GM21529 (cell line): Measurements from ENCODE around the gene IL1A.

Experiments used
- ATAC-seq: cut with Tn5 transposase; IDR thresholded peaks from one replicate; pipeline ENCODE4 v1.9.1; 2021; ENCODE audit not compliant: unreplicated experiment

The IL1A gene

GRCh38 chr2:112818094-112818902, 34.0 kb upstream of the IL1A start:
- ATAC-seq, result no peak

GRCh38 chr2:112817082-112817689, 32.9 kb upstream of the IL1A start:
- no peak for ATAC-seq

GRCh38 chr2:112814278-112814677, 30.0 kb upstream of the IL1A start:
- no peak for ATAC-seq

DNA sequence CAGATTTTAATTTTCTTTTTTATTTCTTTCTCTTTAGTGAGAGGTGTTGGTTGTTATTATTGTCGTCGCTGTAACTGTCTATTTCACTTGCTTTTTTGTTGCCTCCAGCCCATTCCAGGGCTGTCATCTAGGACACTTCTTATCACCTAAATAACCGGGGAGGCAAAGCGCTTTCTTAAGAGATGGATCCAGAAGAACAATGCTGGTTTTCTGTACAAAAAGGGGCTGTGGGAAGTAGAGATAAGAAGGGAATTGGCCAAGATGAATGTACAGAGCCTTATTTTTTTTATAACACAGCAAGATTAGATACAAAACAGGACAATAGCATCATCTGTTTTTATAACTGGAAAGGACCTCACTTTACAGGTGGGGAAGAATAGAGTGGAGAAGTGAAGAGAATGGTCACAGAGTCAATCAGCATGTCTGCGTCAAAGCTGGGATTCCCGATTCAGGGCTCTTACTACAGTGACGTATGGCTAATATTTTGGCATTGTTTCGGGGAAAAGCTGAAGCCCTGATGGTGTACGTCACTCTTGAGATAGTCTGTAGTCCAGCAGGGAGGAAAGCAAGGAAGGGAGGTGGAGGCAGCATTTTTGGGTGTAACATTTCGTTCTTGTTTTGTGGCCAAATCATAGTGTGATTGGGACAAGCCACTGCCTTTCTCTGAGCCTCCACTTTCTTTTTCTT, 29.1 kb upstream of the IL1A start:
- no peak for ATAC-seq

GRCh38 chr2:112812318-112813267, 28.3 kb upstream of the IL1A start:
- peak; percentile 74 for ATAC-seq

DNA sequence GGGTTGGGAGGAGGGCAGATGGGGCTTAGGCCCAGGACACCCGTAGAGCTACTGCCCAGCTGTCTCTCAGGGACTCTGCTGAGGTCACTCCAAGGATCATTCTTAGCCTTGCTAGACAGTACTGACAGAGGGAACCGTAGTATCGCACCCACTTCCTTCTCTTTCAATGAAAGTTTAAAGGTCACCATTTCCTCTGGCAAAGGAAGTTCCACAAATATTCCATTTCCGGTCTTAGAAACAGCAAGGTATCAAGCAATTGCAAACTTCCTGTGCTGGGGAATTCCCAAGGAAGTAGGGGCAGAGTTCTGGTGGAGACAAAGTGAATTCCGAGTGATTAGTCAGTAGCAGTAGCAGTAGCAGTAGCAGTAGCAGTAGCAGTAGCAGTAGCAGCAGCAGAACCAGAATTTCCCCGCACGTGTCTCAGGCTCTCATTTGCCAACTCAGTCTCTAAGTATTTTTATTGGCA, 27.6 kb upstream of the IL1A start:
- ATAC-seq, result no peak

DNA sequence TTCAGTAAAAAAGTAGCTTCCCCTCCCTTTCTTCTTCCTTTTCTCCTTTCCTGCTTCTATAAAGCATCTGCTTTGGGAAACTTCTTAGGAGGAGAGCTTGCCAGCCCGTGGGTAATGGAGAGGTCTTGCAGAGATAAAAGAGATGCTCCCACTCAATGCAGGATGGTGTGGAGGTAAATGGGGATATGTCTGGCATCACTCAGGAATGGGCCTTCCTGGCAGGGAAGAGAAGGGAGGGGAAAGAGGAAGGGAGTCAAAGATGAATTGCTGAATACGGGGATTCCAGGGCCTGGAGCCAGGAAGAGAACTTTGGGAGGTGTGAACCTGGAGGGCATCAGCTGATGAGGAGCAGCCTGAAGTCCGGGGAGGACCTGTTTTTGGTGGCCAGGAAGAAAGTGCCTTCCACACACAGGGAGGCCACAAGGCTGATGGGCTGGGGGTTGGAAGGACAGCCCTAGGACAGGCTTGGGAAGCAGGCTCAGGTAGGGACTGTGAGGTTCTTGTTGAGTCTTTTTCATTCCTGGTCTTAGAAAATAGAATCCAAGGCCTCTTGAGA, 27.1 kb upstream of the IL1A start:
- no peak for ATAC-seq

GRCh38 chr2:112809112-112809511, 24.8 kb upstream of the IL1A start:
- no peak for ATAC-seq

GRCh38 chr2:112807233-112807807, 23.0 kb upstream of the IL1A start:
- ATAC-seq, result no peak

DNA sequence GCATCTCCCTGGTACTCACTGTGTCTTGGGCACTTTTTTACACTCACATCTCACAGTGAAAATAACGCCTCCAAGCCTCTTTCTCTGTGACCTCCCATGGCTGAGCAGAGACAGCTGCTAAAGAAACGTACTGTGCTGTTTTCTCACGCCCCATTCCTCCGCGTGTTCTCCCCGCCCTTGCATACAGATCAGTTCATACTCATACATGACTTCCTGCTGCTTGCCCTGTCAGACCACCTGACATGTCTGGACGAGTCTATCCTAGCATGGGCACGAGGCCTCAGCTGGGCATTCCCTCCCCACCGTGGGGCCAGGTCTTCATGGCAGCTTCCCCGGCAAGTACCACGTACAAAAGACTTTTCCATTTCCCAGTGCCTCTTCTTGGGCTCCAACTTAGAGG, 21.2 kb upstream of the IL1A start:
- peak; percentile 68 for ATAC-seq

DNA sequence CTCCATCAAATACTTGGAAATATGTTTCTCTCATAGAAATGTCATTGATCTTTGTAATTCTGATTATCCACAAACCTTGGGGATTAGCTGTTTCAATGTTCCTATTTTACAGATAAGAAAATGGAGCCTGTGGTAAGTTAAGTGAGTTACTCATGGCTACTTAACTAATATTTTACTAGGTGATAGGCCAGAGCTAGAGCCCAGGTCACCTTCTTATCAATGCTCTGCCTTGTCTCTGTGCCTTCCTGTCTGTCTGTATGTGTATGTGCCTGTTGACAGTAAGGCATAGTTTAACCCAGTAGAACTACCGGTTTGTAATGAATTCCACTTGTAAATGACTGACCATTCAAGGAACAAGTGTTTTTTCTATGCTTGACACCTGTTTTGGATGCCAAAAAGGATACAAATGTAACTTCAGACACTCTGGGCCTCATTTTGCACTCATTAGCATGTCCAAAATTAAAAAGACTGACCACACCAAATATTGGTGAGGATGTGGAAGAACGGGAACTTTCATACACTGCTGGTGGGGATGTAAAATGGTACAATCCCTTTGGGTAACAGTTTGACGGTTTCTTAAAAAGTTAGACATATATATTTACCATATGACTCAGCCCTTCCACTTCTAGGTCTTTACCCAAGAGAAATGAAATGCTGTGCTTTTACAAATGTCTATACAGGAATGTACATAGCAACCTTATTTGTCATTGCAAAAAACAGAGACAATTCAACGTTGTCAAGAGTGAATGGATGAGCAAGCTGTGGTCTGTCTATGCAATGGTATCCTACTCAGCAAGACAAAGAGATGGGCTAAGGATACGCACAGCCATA, 19.6 kb upstream of the IL1A start:
- peak; percentile 53 for ATAC-seq

DNA sequence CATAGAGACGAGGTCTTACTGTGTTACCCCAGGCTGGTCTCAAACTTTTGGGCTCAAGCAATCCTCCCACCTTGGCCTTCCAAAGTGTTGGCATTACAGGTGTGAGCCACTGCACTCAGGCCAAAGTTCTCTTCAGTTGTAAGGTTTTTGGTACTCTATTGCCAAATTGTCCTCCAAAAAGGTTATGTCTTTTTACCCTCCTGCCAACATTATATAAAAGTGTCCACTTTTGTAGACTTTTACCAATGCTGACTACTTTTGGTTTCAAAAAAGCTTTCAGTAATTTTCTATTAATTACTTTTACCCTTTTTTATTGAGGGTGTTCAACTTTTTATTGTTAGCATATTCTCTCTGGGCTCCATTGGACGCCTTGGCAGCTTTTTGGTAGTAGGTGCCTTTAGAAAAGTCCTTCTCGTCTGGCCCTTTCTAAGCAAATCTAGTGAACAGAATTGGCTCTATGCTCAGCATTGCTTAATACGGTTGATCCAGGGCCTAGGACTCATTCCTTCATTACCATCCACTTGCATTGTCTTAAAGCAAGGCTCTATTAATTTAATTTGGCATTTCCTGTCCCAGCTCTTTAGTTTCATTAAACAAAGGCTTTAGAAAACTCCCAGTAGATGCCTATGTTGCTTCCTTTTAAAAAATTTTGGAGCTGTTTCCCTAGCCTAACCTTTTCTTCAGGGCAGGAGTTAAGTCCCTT, 16.7 kb upstream of the IL1A start:
- ATAC-seq, result no peak

- no peak for ATAC-seq
These were observed 15.0 kb upstream of the IL1A start for GRCh38 chr2:112798979-112799975.

GRCh38 chr2:112796486-112796885, 12.2 kb upstream of the IL1A start:
- no peak for ATAC-seq

DNA sequence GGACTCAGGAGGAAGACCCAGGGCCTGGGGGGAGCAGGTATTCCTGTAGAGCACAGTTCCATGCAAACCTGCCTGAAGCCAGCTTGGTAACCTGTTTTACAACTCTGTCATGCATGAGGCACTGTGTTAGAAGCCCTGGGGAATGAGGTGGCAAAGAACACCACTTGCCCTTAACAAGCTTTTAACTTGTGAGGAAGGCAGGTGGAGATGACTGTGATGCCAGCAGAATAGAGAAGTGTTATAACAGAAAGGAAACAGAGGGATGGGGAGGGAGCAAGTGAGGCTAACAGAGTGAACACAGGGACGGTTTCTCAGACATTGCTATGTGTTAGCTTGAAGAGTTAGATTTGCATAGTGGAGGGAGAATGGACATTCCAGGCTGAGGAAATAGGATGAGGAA, 11.5 kb upstream of the IL1A start:
- no peak for ATAC-seq

- ATAC-seq, result no peak
These were observed 10.5 kb upstream of the IL1A start for GRCh38 chr2:112794841-112795240.

GRCh38 chr2:112794131-112794733, 9.9 kb upstream of the IL1A start:
- ATAC-seq, result peak; percentile 86
